ENCODE measurements around the gene UVSSA. TPM values are rescaled to one million over a fixed set of nuclear protein-coding genes. Genes with fewer than 3 reads are reported as not detected.

UVSSA gene
- total and polyA plus RNA-seq, 9 of the 15 experiments (the other 6 are each of a cell fraction or from before 2014, with no cell fraction given): 0.21 to 14.6 (median 3.3) TPM

DNA sequence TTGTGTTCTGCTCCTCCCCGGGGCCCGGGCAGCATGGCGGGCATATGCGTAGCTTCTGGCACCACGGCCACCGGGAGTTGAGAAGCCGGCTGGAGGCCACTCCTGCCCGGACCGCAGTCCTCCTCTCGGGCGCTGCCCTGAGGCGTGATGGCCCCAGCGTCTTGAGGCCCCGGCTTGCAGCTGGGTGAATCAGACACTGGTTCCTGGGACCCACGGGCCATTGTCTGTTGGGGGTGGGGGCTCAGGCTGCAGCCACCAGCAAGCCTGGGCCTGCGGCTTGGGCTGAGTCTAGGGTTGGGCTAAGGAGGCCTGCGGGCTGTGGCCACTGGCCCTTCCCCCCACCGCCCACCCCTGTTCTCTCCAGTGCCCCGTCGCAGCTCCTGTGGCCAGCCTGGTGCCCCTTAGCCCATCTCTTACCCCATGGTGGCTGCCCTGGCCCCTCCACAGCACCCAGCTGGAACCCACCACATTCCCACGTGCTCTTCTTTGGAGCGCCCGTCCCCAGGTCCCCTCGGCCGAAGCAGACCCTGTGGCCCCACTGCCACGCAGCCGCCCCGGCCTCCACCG, 6.7 kb upstream of the UVSSA start:
- Histone ChIP-seq H4K20me1 (replicated peaks; ENCODE audit: control insufficient read depth, insufficient read depth, low read length) (no peaks in the 10 kb centered on the region), H3K27ac (ENCODE audit: extremely low read depth, low read depth, low read length) (no peak overlapping the region), H2AFZ (ENCODE audit: low read depth, low read length) (no peak overlapping the region), H3K9me3 (replicated peaks; ENCODE audit: control insufficient read depth, insufficient read depth, low read depth, low read length) (no peaks in the 10 kb centered on the region), H3K79me2 (ENCODE audit: control insufficient read depth, insufficient read depth, low read length) (no peaks in the 10 kb centered on the region; the same call in 2 of the 3 replicates), H3K27me3 (ENCODE audit: control insufficient read depth in 2 of 2, insufficient read depth in 2 of 2, low read length in 2 of 2) (no peaks in the 10 kb centered on the region), H3K4me2 (ENCODE audit: insufficient read depth, low read length) (no peak overlapping the region), H3K4me3 (no peak overlapping the region), H3K36me3 (ENCODE audit: control insufficient read depth, insufficient read depth, low read length) (peaks cover 56% of the 10 kb centered on the region; the same call in 2 of the 3 replicates), H3K4me1 (replicated peaks in 1 of 2; ENCODE audit: control insufficient read depth in 2 of 2, insufficient read depth in 2 of 2, low read length in 2 of 2) (peaks cover 0 to 10% of the 10 kb centered on the region in 2 experiments; a peak in 2 of 5 replicates), H3K9me1 (ENCODE audit: control insufficient read depth, insufficient read depth, low read length) (no peaks in the 10 kb centered on the region), H3K9ac (ENCODE audit: insufficient read depth in 1 of 2, low read depth in 2 of 2, low read length in 2 of 2) (no peak overlapping the region)
- FAIRE-seq (no peak), ATAC-seq (no peak), DNase-seq (ENCODE audit: extremely low read depth in 1 of 4, low spot score in 3 of 4) (no peak)
- CTCF ChIA-PET (ENCODE audit: low intra/inter-chr PET ratio): no interaction called here
- intact Hi-C loops (cut with micrococcal nuclease): no loop called here
- BruUV-seq (replicated peaks): no TSS peak
- in situ Hi-C loops (cut with MboI): no loop called here
- TF ChIP-seq RBM22 (IDR thresholded peaks at IDR 0.05; ENCODE audit: low read depth, low read length, poor library complexity, severe bottlenecking): peak; percentile 44
- TF ChIP-seq HNRNPH1 (optimal IDR thresholded peaks at IDR 0.05; ENCODE audit: low read depth, low read length): no peak
- TF ChIP-seq MEF2D (tag; conservative IDR thresholded peaks at IDR 0.05; ENCODE audit: low read depth): no peak
- TF ChIP-seq POLR2G (IDR thresholded peaks at IDR 0.05; ENCODE audit: low read depth, low read length): peak; percentile 57
- TF ChIP-seq CEBPB (tag; IDR thresholded peaks at IDR 0.05): no peak
- 90% methylated on average over 24 of the region's 29 CpGs for WGBS (ENCODE audit: insufficient coverage, low coverage, missing lambda C conversion rate)
- POLR2A ChIA-PET: interaction anchor here (0.7 kb wide), 1 partner anchor 214 kb away, joined by 3 read pairs; no protein-coding TSS in a partner anchor

DNA sequence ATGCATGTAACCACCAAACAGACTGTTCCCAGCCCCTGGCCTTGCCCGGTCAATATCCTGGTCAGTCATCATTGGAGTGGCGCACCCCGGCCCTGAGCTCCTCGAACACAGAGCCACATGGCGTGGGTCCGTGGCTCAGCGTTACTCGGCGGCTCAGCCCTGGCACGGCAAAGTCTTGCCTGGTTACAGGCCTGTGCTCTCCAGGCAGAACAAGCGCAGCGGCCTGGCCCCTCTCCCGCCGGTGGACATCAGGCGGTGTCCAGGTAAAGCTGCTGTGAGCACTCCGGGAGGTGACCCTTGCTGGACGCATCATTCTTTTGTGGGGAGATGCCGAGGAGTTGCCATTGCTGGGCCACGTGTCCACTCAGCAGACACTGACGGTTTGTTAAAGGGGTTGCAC, 6.1 kb upstream of the UVSSA start:
- peaks cover 4% of the 10 kb centered on the region; the same call in 2 of the 3 replicates for H3K79me2 ChIP-seq (ENCODE audit: control insufficient read depth, insufficient read depth, low read length)
- no peak overlapping the region for H3K27ac ChIP-seq (ENCODE audit: extremely low read depth, low read depth, low read length)
- WGBS (ENCODE audit: insufficient coverage, low coverage, missing lambda C conversion rate): 96% methylated on average over 20 of the region's 20 CpGs
- no TSS peak for BruUV-seq (replicated peaks)
- H3K4me1 ChIP-seq (replicated peaks in 1 of 2; ENCODE audit: control insufficient read depth in 2 of 2, insufficient read depth in 2 of 2, low read length in 2 of 2): peaks cover 4 to 16% of the 10 kb centered on the region in 2 experiments; a peak in 3 of 5 replicates
- no peaks in the 10 kb centered on the region for H3K27me3 ChIP-seq (ENCODE audit: control insufficient read depth in 2 of 2, insufficient read depth in 2 of 2, low read length in 2 of 2)
- H4K20me1 ChIP-seq (replicated peaks; ENCODE audit: control insufficient read depth, insufficient read depth, low read length): no peaks in the 10 kb centered on the region
- ChIA-PET POLR2A (interaction anchor here (0.7 kb wide), 1 partner anchor 214 kb away, joined by 3 read pairs; no protein-coding TSS in a partner anchor), CTCF (ENCODE audit: low intra/inter-chr PET ratio) (no interaction called here)
- in situ Hi-C loops (cut with MboI): no loop called here
- H3K9me1 ChIP-seq (ENCODE audit: control insufficient read depth, insufficient read depth, low read length): no peaks in the 10 kb centered on the region
- intact Hi-C loops (cut with micrococcal nuclease): no loop called here
- H3K36me3 ChIP-seq (ENCODE audit: control insufficient read depth, insufficient read depth, low read length): peaks cover 56% of the 10 kb centered on the region; the same call in 2 of the 3 replicates
- no peaks in the 10 kb centered on the region for H3K9me3 ChIP-seq (replicated peaks; ENCODE audit: control insufficient read depth, insufficient read depth, low read depth, low read length)
- no peak overlapping the region for H3K9ac ChIP-seq (ENCODE audit: insufficient read depth in 1 of 2, low read depth in 2 of 2, low read length in 2 of 2)
- no peak overlapping the region for H3K4me3 ChIP-seq
- ATAC-seq: no peak
- H2AFZ ChIP-seq (ENCODE audit: low read depth, low read length): no peak overlapping the region
- no peak for DNase-seq (ENCODE audit: extremely low read depth in 1 of 4, low spot score in 3 of 4)
- no peak for FAIRE-seq
- H3K4me2 ChIP-seq (ENCODE audit: insufficient read depth, low read length): no peak overlapping the region
- TF ChIP-seq SIRT6 (IDR thresholded peaks at IDR 0.05; ENCODE audit: low read depth, low read length) (no peak), POLR3G (IDR thresholded peaks at IDR 0.05; ENCODE audit: extremely low read depth, insufficient read length, insufficient replicate concordance) (no peak), ZNF584 (CRISPR knock-in tag; IDR thresholded peaks at IDR 0.05; ENCODE audit: low read depth) (no peak), NCOA2 (IDR thresholded peaks at IDR 0.05; ENCODE audit: partially characterized antibody in 2 of 2) (no peak), ZNF766 (CRISPR knock-in tag; conservative IDR thresholded peaks at IDR 0.05) (no peak), ZNF561 (CRISPR knock-in tag; conservative IDR thresholded peaks at IDR 0.05) (no peak), RBM22 (IDR thresholded peaks at IDR 0.05; ENCODE audit: low read depth, low read length, poor library complexity, severe bottlenecking) (peak; percentile 57), POLR2G (IDR thresholded peaks at IDR 0.05; ENCODE audit: low read depth, low read length) (peak; percentile 58), HNRNPUL1 (IDR thresholded peaks at IDR 0.05; ENCODE audit: low read length) (no peak)
- TF ChIP-seq, protein P1, sequence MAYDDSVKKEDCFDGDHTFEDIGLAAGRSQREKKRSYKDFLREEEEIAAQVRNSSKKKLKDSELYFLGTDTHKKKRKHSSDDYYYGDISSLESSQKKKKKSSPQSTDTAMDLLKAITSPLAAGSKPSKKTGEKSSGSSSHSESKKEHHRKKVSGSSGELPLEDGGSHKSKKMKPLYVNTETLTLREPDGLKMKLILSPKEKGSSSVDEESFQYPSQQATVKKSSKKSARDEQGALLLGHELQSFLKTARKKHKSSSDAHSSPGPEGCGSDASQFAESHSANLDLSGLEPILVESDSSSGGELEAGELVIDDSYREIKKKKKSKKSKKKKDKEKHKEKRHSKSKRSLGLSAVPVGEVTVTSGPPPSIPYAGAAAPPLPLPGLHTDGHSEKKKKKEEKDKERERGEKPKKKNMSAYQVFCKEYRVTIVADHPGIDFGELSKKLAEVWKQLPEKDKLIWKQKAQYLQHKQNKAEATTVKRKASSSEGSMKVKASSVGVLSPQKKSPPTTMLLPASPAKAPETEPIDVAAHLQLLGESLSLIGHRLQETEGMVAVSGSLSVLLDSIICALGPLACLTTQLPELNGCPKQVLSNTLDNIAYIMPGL (CRISPR knock-in tag; IDR thresholded peaks at IDR 0.05): no peak

Data from K562 (cell line).